HepG2 (cell line): ENCODE data around the gene PLEKHB1. TPM values are rescaled to one million over a fixed set of nuclear protein-coding genes. Genes with fewer than 3 reads are reported as not detected.

Experiments
- E2F2 ChIP-seq: sonication (generic); formaldehyde crosslinking; IDR thresholded peaks from 2 replicates; pipeline ENCODE4 v1.4.0; 2020; ENCODE audit warnings: missing genetic modification reagents, borderline replicate concordance
- ETV6 ChIP-seq: sonication (generic); formaldehyde crosslinking; conservative IDR thresholded peaks from 2 replicates; pipeline ENCODE4 v1.4.0; 2020; ENCODE audit warnings: missing genetic modification reagents
- FOXM1 ChIP-seq: sonication (generic); formaldehyde crosslinking; IDR thresholded peaks from 2 replicates; pipeline ENCODE4 v1.5.0; 2020; ENCODE audit warnings: missing genetic modification reagents
- GATA4 ChIP-seq: sonication (generic); IDR thresholded peaks from 2 replicates; pipeline ENCODE4 v1.6.1; 2016; ENCODE audit warnings: antibody characterized with exemption, low read depth, borderline replicate concordance
- GLI4 ChIP-seq: sonication (generic); formaldehyde crosslinking; IDR thresholded peaks from 2 replicates; pipeline ENCODE4 v1.5.1; 2020; ENCODE audit warnings: missing genetic modification reagents, mild to moderate bottlenecking, moderate library complexity, borderline replicate concordance
- GRHL1 ChIP-seq: sonication (generic); formaldehyde crosslinking; conservative IDR thresholded peaks from 2 replicates; pipeline ENCODE4 v1.8.0; 2022; ENCODE audit warnings: missing genetic modification reagents
- ISL2 ChIP-seq: sonication (generic); formaldehyde crosslinking; IDR thresholded peaks from 2 replicates; pipeline ENCODE4 v1.5.0; 2020; ENCODE audit warnings: missing genetic modification reagents
- LCORL ChIP-seq, 2 experiments: fragments of 450-650 bp in 1 of 2; sonication (generic) in 1 of 2; formaldehyde crosslinking in 1 of 2; IDR thresholded peaks; 2 replicates each; pipeline versions ENCODE4 v1.5.0 to v1.6.1; 2017 to 2020; ENCODE audit warnings: antibody characterized with exemption in 1 of 2, missing genetic modification reagents in 1 of 2
- NFE2L2 ChIP-seq: fragments of 150-350 bp; IDR thresholded peaks from 2 replicates; pipeline ENCODE4 v1.6.1; 2014; ENCODE audit warnings: low read length
- NFIB ChIP-seq: sonication (generic); formaldehyde crosslinking; IDR thresholded peaks from 2 replicates; pipeline ENCODE4 v1.9.0; 2021; ENCODE audit warnings: missing genetic modification reagents, mild to moderate bottlenecking, borderline replicate concordance
- PHF21A ChIP-seq: sonication (generic); formaldehyde crosslinking; IDR thresholded peaks from 2 replicates; pipeline ENCODE4 v1.5.0; 2020; ENCODE audit warnings: mild to moderate bottlenecking, missing genetic modification reagents
- PITX1 ChIP-seq: sonication (generic); formaldehyde crosslinking; IDR thresholded peaks from 2 replicates; pipeline ENCODE4 v1.5.1; 2020; ENCODE audit warnings: mild to moderate bottlenecking, missing genetic modification reagents
- REL ChIP-seq: sonication (generic); formaldehyde crosslinking; conservative IDR thresholded peaks from 2 replicates; pipeline ENCODE4 v1.8.0; 2022; ENCODE audit warnings: mild to moderate bottlenecking, missing genetic modification reagents, moderate library complexity
- SRSF9 ChIP-seq: fragments of 200-400 bp; formaldehyde crosslinking; IDR thresholded peaks from 2 replicates; pipeline ENCODE4 v1.6.1; 2018; ENCODE audit warnings: borderline replicate concordance, mild to moderate bottlenecking, low read depth, low read length; ENCODE audit not compliant: insufficient read depth, poor library complexity, severe bottlenecking
- STAT5B ChIP-seq: sonication (generic); formaldehyde crosslinking; IDR thresholded peaks from 2 replicates; pipeline ENCODE4 v1.4.0; 2020; ENCODE audit warnings: missing genetic modification reagents
- TEAD2 ChIP-seq: sonication (generic); formaldehyde crosslinking; IDR thresholded peaks from 2 replicates; pipeline ENCODE4 v1.9.0; 2021; ENCODE audit warnings: missing genetic modification reagents
- ZFP90 ChIP-seq: sonication (generic); formaldehyde crosslinking; IDR thresholded peaks from 2 replicates; pipeline ENCODE4 v1.8.0; 2022; ENCODE audit warnings: missing genetic modification reagents, mild to moderate bottlenecking, inconsistent platforms, borderline replicate concordance
- ZFY ChIP-seq: sonication (generic); formaldehyde crosslinking; IDR thresholded peaks from 2 replicates; pipeline ENCODE4 v1.4.0; 2020; ENCODE audit warnings: missing genetic modification reagents
- ZNF12 ChIP-seq: sonication (generic); formaldehyde crosslinking; IDR thresholded peaks from 2 replicates; pipeline ENCODE4 v1.5.0; 2020; ENCODE audit warnings: missing genetic modification reagents
- ZNF256 ChIP-seq: sonication (generic); formaldehyde crosslinking; conservative IDR thresholded peaks from 2 replicates; pipeline ENCODE4 v1.4.0; 2020; ENCODE audit warnings: missing genetic modification reagents
- ZNF333 ChIP-seq: sonication (generic); formaldehyde crosslinking; IDR thresholded peaks from 2 replicates; pipeline ENCODE4 v1.4.0; 2020; ENCODE audit warnings: mild to moderate bottlenecking, missing genetic modification reagents, borderline replicate concordance
- ZNF446 ChIP-seq: sonication (generic); formaldehyde crosslinking; IDR thresholded peaks from 2 replicates; pipeline ENCODE4 v1.5.0; 2020; ENCODE audit warnings: mild to moderate bottlenecking, missing genetic modification reagents
- ZNF678 ChIP-seq: sonication (generic); formaldehyde crosslinking; IDR thresholded peaks from 2 replicates; pipeline ENCODE4 v1.4.0; 2020; ENCODE audit warnings: mild to moderate bottlenecking, missing genetic modification reagents
- ZNF703 ChIP-seq: sonication (generic); formaldehyde crosslinking; IDR thresholded peaks from 2 replicates; pipeline ENCODE4 v1.5.1; 2020; ENCODE audit warnings: missing genetic modification reagents, mild to moderate bottlenecking, moderate library complexity, borderline replicate concordance
- ZNF891 ChIP-seq: sonication (generic); formaldehyde crosslinking; IDR thresholded peaks from 2 replicates; pipeline ENCODE4 v1.5.0; 2020; ENCODE audit warnings: mild to moderate bottlenecking, missing genetic modification reagents
- polyA plus RNA-seq, 8 experiments: library from polyadenylated mRNA; depleted of rRNA in 3 of 8; stranded (reverse) in 7 of 8; unstranded in 1 of 8; fragments of >200 nt; fragmentation: Illumina TruSeq in 4 of 8; extraction: Trizol in 4 of 8; gene quantifications; 2 replicates each; pipeline versions ENCODE4 v1.2.1 to v1.2.3, GENCODE V29; 2011 to 2016; ENCODE audit warnings: low read depth in 4 of 8, missing spikeins in 1 of 8, mixed read lengths in 1 of 8; ENCODE audit not compliant: insufficient read depth in 1 of 8
- total RNA-seq, 5 experiments: library from RNA; depleted of rRNA; stranded (reverse); fragments of >200 nt; fragmentation: Illumina TruSeq; extraction: Trizol; gene quantifications; 2 replicates each; pipeline ENCODE4 v1.2.3, GENCODE V29; 2016; ENCODE audit warnings: low read depth in 1 of 5
- TF ChIP-seq, protein P1 (sequence below): conservative IDR thresholded peaks from 2 replicates; pipeline ENCODE4 v1.6.1; 2018; ENCODE audit warnings: missing genetic modification reagents
- TF ChIP-seq, protein P2 (sequence below): IDR thresholded peaks from 2 replicates; pipeline ENCODE4 v1.6.1; 2016; ENCODE audit warnings: mild to moderate bottlenecking

PLEKHB1 gene
- total and polyA plus RNA-seq, 2 of the 13 experiments (the other 11 are each of a cell fraction or from before 2014, with no cell fraction given) = 68.0 to 99.3 TPM

DNA sequence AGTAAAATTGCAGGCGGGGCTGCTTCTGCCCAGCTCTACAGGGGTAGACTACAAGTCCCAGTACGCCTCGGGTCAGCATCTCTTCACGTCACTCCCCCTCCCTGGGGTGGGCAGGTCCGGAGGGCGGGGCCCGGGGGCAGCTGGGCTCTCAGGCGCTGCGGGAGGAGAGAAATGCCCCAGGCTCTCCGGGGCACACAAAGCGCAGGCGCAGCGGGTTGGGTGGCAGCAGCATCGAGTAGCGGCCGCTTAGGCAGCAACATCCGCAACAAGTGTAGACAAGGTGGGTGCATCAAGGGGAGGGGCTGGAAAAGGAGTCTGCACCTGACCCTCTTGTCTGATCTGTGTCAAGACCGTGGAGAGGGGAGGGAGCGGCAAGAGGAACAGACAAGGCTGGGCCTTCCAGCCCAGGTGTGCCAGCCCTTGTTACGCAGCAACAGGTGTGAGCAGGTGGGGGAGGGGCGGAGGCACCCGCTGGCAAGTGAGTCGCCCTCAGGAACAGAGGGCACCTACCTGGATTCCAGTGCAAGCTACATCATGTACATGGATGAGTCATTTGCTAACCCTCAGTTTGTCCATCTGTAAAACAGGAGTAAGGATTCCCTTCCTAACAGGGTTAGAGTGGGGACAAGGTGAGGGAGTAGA, 1.2 kb downstream of the PLEKHB1 start (continued):
- TF ChIP-seq GATA4 (no peak), ETV6 (CRISPR knock-in tag) (no peak), LCORL (IDR thresholded peaks at IDR 0.05) (no peak), LCORL (CRISPR knock-in tag; IDR thresholded peaks at IDR 0.05) (no peak; the same call in 1 of the 2 replicates), STAT5B (CRISPR knock-in tag) (no peak), ZNF891 (CRISPR knock-in tag) (no peak), REL (CRISPR knock-in tag) (no peak), TEAD2 (CRISPR knock-in tag) (no peak), ZFP90 (CRISPR knock-in tag) (no peak), FOXM1 (CRISPR knock-in tag) (no peak), ZNF446 (CRISPR knock-in tag) (no peak), ZNF703 (CRISPR knock-in tag) (no peak), ISL2 (CRISPR knock-in tag) (no peak), ZNF256 (CRISPR knock-in tag) (no peak), SRSF9 (no peak), E2F2 (CRISPR knock-in tag) (no peak), ZNF333 (no peak), ZNF678 (CRISPR knock-in tag) (no peak), NFE2L2 (no peak), PITX1 (CRISPR knock-in tag) (no peak), PHF21A (CRISPR knock-in tag) (peak; percentile 32; the same call in 1 of the 2 replicates), GLI4 (CRISPR knock-in tag) (no peak), GRHL1 (CRISPR knock-in tag) (no peak), NFIB (CRISPR knock-in tag) (no peak), ZNF12 (CRISPR knock-in tag) (no peak), ZFY (CRISPR knock-in tag) (no peak)
- TF ChIP-seq, protein P1, sequence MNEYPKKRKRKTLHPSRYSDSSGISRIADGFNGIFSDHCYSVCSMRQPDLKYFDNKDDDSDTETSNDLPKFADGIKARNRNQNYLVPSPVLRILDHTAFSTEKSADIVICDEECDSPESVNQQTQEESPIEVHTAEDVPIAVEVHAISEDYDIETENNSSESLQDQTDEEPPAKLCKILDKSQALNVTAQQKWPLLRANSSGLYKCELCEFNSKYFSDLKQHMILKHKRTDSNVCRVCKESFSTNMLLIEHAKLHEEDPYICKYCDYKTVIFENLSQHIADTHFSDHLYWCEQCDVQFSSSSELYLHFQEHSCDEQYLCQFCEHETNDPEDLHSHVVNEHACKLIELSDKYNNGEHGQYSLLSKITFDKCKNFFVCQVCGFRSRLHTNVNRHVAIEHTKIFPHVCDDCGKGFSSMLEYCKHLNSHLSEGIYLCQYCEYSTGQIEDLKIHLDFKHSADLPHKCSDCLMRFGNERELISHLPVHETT = no peak
- TF ChIP-seq, protein P2, sequence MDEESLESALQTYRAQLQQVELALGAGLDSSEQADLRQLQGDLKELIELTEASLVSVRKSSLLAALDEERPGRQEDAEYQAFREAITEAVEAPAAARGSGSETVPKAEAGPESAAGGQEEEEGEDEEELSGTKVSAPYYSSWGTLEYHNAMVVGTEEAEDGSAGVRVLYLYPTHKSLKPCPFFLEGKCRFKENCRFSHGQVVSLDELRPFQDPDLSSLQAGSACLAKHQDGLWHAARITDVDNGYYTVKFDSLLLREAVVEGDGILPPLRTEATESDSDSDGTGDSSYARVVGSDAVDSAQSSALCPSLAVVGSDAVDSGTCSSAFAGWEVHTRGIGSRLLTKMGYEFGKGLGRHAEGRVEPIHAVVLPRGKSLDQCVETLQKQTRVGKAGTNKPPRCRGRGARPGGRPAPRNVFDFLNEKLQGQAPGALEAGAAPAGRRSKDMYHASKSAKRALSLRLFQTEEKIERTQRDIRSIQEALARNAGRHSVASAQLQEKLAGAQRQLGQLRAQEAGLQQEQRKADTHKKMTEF = no peak
